ENCODE data around the gene TSPAN14.
"Not testable (repeated sequence)": the region's sequence is repeated elsewhere in the genome, so short reads cannot be mapped to it uniquely, and the experiment has no call there.

TSPAN14 gene

GRCh38 chr10:80453842-80454512 is at the start of gene TSPAN14:
Gene TSPAN14 (plus strand): TSS chr10:80454310. CDS start chr10:80489234, 34,924 bp downstream.
- DNase-seq: peak in 1 of 2 experiments; percentile 13

GRCh38 chr10:80405035-80405434 is 49.1 kb upstream of the TSPAN14 start:
- no peak for DNase-seq

GRCh38 chr10:80405626-80406025 is 48.5 kb upstream of the TSPAN14 start:
- peak in 1 of 2 experiments; percentile 16 for DNase-seq

- DNase-seq: no peak
These were observed 47.9 kb upstream of the TSPAN14 start for GRCh38 chr10:80406204-80406603.

GRCh38 chr10:80407812-80408241 is 46.3 kb upstream of the TSPAN14 start:
- peak in 1 of 2 experiments; percentile 9 for DNase-seq

GRCh38 chr10:80408242-80409101 is 45.6 kb upstream of the TSPAN14 start, which contains the start of gene PRXL2A:
Gene PRXL2A (plus strand): TSS chr10:80408551. CDS start chr10:80420468, 11,917 bp downstream.
- peak; percentile 26 to 29 for DNase-seq

- DNase-seq: no peak
These were observed 45.0 kb upstream of the TSPAN14 start for GRCh38 chr10:80409121-80409520.

- DNase-seq: no peak
These were observed 44.0 kb upstream of the TSPAN14 start for GRCh38 chr10:80410122-80410521.

GRCh38 chr10:80410578-80411145 is 43.4 kb upstream of the TSPAN14 start:
- no peak for DNase-seq

GRCh38 chr10:80411267-80411668 is 42.8 kb upstream of the TSPAN14 start:
- peak; percentile 13 to 19 for DNase-seq

- no peak for DNase-seq
These were observed 42.4 kb upstream of the TSPAN14 start for GRCh38 chr10:80411681-80412220.

- no peak for DNase-seq
These were observed 41.6 kb upstream of the TSPAN14 start for GRCh38 chr10:80412486-80412885.

GRCh38 chr10:80413271-80413996 is 40.7 kb upstream of the TSPAN14 start:
- DNase-seq: no peak

- DNase-seq: peak in 1 of 2 experiments; percentile 7
These were observed 39.8 kb upstream of the TSPAN14 start for GRCh38 chr10:80414142-80414895.

- DNase-seq: no peak
These were observed 38.2 kb upstream of the TSPAN14 start for GRCh38 chr10:80415734-80416478.

GRCh38 chr10:80416479-80417098 is 37.5 kb upstream of the TSPAN14 start:
- DNase-seq: no peak

- not testable (repeated sequence) for DNase-seq
These were observed 36.9 kb upstream of the TSPAN14 start for GRCh38 chr10:80417256-80417655.

- DNase-seq: no peak
These were observed 32.9 kb upstream of the TSPAN14 start for GRCh38 chr10:80421050-80421706.

GRCh38 chr10:80421707-80422536 is 32.2 kb upstream of the TSPAN14 start:
- DNase-seq: no peak

Data from SHP77 (cell line).